HPDE6-E6E7 (cell line): Measurements from ENCODE around the gene COL4A6.
"Not testable (repeated sequence)": the region's sequence is repeated elsewhere in the genome, so short reads cannot be mapped to it uniquely, and the experiment has no call there.

ENCODE experiments used
- DNase-seq: peaks from one replicate; pipeline ENCODE4 v3.0.0; 2011; ENCODE audit warnings: missing footprints; ENCODE audit errors: extremely low spot score

Gene COL4A6

GRCh38 chrX:108438110-108438623 lies at the start of gene COL4A6:
Gene COL4A6 (minus strand): TSS chrX:108438422. CDS start chrX:108438196, 226 bp downstream.
- peak; percentile 29 for DNase-seq

GRCh38 chrX:108485960-108486359 lies 47.7 kb upstream of the COL4A6 start:
- DNase-seq, result no peak

- DNase-seq, result no peak
Measured at GRCh38 chrX:108484251-108484650, 46.0 kb upstream of the COL4A6 start.

GRCh38 chrX:108481528-108481927 lies 43.3 kb upstream of the COL4A6 start:
- not testable (repeated sequence) for DNase-seq

GRCh38 chrX:108473979-108474378 lies 35.8 kb upstream of the COL4A6 start:
- DNase-seq, result no peak

- no peak for DNase-seq
Measured at GRCh38 chrX:108468486-108468885, 30.3 kb upstream of the COL4A6 start.

GRCh38 chrX:108464604-108465003 lies 26.4 kb upstream of the COL4A6 start:
- no peak for DNase-seq

- no peak for DNase-seq
Measured at GRCh38 chrX:108456971-108457477, 18.8 kb upstream of the COL4A6 start.

- no peak for DNase-seq
Measured at GRCh38 chrX:108453841-108454240, 15.6 kb upstream of the COL4A6 start.

GRCh38 chrX:108447303-108447702 lies 9.1 kb upstream of the COL4A6 start:
- DNase-seq, result no peak

- DNase-seq, result no peak
Measured at GRCh38 chrX:108442901-108443464, 4.8 kb upstream of the COL4A6 start.

GRCh38 chrX:108439961-108440696 lies 1.9 kb upstream of the COL4A6 start:
- DNase-seq, result no peak

GRCh38 chrX:108439426-108439942 lies 1.3 kb upstream of the COL4A6 start, which contains the start of gene COL4A5:
Gene COL4A5 (plus strand): TSS chrX:108439838. CDS start chrX:108440126, 288 bp downstream.
- peak; percentile 33 for DNase-seq

GRCh38 chrX:108437349-108438109 lies 693 bp downstream of the COL4A6 start:
- no peak for DNase-seq

- DNase-seq, result no peak
Measured at GRCh38 chrX:108435261-108435660, 3.0 kb downstream of the COL4A6 start.

- DNase-seq, result no peak
Measured at GRCh38 chrX:108426262-108426661, 12.0 kb downstream of the COL4A6 start.

GRCh38 chrX:108420481-108420880 lies 17.7 kb downstream of the COL4A6 start:
- DNase-seq, result no peak

- no peak for DNase-seq
Measured at GRCh38 chrX:108419401-108419800, 18.8 kb downstream of the COL4A6 start.

- DNase-seq, result no peak
Measured at GRCh38 chrX:108417257-108417656, 21.0 kb downstream of the COL4A6 start.

- DNase-seq, result no peak
Measured at GRCh38 chrX:108415891-108416290, 22.3 kb downstream of the COL4A6 start.

GRCh38 chrX:108415146-108415545 lies 23.1 kb downstream of the COL4A6 start:
- DNase-seq, result no peak

GRCh38 chrX:108412783-108413182 lies 25.4 kb downstream of the COL4A6 start:
- DNase-seq, result no peak
